Mucosa of stomach (tissue), 1 donor: ENCODE results near the gene COL23A1.

Experiments used
- H3K27me3 ChIP-seq: one replicate; pipeline ENCODE4 v1.7.0; 2013; ENCODE audit warnings: mild to moderate bottlenecking, low read length; ENCODE audit not compliant: control insufficient read depth, insufficient read depth
- H3K36me3 ChIP-seq: one replicate; pipeline ENCODE4 v1.7.0; 2013; ENCODE audit warnings: low read length; ENCODE audit not compliant: control insufficient read depth, insufficient read depth
- H3K4me1 ChIP-seq: one replicate; pipeline ENCODE4 v1.7.0; 2013; ENCODE audit warnings: mild to moderate bottlenecking, low read length; ENCODE audit not compliant: control insufficient read depth, insufficient read depth
- H3K4me3 ChIP-seq: one replicate; pipeline ENCODE4 v1.7.0; 2013; ENCODE audit warnings: low read length
- H3K9ac ChIP-seq: one replicate; pipeline ENCODE4 v1.7.0; 2013; ENCODE audit warnings: mild to moderate bottlenecking, low read length, moderate library complexity
- H3K9me3 ChIP-seq: one replicate; pipeline ENCODE4 v1.7.0; 2013; ENCODE audit warnings: mild to moderate bottlenecking, low read length, moderate library complexity; ENCODE audit not compliant: control insufficient read depth
- donor health status: Pancreatic carcinoma.

The COL23A1 gene

GRCh38 chr5:178564397-178564796, 25.8 kb downstream of the COL23A1 start:
- no peaks in the 10 kb centered on the region for H3K4me1 ChIP-seq
- no peaks in the 10 kb centered on the region for H3K9me3 ChIP-seq
- H3K27me3 ChIP-seq: peaks cover 8% of the 10 kb centered on the region
- H3K36me3 ChIP-seq: no peaks in the 10 kb centered on the region
- no peak overlapping the region for H3K9ac ChIP-seq
- H3K4me3 ChIP-seq: no peak overlapping the region

DNA sequence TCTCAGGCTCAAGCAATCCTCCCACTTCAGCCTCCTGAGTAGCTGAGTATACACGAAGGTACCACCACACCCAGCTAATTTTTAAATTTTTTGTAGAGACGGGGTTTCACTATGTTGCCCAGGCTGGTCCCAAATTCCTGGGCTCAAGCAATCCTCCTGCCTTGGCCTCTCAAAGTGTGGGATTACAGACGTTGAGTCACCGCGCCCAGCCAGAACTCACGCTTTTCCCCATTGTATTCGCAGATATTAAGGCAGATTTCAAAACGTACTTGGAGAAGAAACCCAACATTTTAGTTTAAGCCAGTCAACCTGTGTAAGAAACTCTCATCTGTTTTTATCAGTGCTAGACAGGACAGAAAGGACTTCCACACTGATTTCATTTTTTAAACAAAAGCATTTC, 26.6 kb downstream of the COL23A1 start:
- Histone ChIP-seq H3K9ac (no peak overlapping the region), H3K9me3 (no peaks in the 10 kb centered on the region), H3K36me3 (no peaks in the 10 kb centered on the region), H3K27me3 (peaks cover 8% of the 10 kb centered on the region), H3K4me3 (no peak overlapping the region), H3K4me1 (no peaks in the 10 kb centered on the region)

DNA sequence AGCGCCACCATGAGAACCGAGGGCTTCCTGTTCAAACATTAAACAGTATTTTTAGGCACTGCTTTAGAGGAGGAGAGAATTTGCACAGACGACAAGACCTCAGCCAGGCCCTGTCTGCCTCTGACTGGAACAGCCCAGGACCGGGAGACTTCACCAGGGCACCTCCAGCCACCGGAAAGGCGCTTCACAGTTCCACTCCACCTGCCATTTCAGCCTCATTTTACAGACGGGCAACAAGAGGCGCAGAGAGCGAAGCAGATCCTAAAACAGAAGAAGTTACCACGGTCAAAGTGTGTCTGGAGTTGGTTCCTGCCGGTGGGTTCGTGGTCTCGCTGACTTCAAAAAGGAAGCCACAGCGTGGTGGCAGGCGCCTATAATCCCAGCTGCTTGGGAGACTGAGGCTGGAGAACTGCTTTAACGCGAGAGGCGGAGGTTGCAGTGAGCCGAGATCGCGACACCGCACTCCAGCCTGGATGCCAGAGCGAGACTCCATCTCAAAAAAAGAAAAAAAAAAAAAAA, 28.4 kb downstream of the COL23A1 start:
- H3K4me3 ChIP-seq: no peak overlapping the region
- H3K4me1 ChIP-seq: no peaks in the 10 kb centered on the region
- H3K36me3 ChIP-seq: no peaks in the 10 kb centered on the region
- H3K27me3 ChIP-seq: peaks cover 8% of the 10 kb centered on the region
- H3K9me3 ChIP-seq: no peaks in the 10 kb centered on the region
- no peak overlapping the region for H3K9ac ChIP-seq

- H3K27me3 ChIP-seq: peaks cover 8% of the 10 kb centered on the region
- H3K9me3 ChIP-seq: no peaks in the 10 kb centered on the region
- H3K4me3 ChIP-seq: no peak overlapping the region
- no peak overlapping the region for H3K9ac ChIP-seq
- H3K4me1 ChIP-seq: no peaks in the 10 kb centered on the region
- H3K36me3 ChIP-seq: no peaks in the 10 kb centered on the region
Observed at GRCh38 chr5:178560911-178561310, 29.3 kb downstream of the COL23A1 start.

GRCh38 chr5:178557416-178557815, 32.8 kb downstream of the COL23A1 start:
- Histone ChIP-seq H3K4me3 (no peak overlapping the region), H3K36me3 (no peaks in the 10 kb centered on the region), H3K27me3 (no peaks in the 10 kb centered on the region), H3K9ac (no peak overlapping the region), H3K9me3 (no peaks in the 10 kb centered on the region), H3K4me1 (no peaks in the 10 kb centered on the region)

- no peaks in the 10 kb centered on the region for H3K4me1 ChIP-seq
- H3K9me3 ChIP-seq: no peaks in the 10 kb centered on the region
- H3K27me3 ChIP-seq: no peaks in the 10 kb centered on the region
- H3K36me3 ChIP-seq: no peaks in the 10 kb centered on the region
- H3K9ac ChIP-seq: no peak overlapping the region
- H3K4me3 ChIP-seq: no peak overlapping the region
Observed at GRCh38 chr5:178555771-178556211, 34.4 kb downstream of the COL23A1 start.

DNA sequence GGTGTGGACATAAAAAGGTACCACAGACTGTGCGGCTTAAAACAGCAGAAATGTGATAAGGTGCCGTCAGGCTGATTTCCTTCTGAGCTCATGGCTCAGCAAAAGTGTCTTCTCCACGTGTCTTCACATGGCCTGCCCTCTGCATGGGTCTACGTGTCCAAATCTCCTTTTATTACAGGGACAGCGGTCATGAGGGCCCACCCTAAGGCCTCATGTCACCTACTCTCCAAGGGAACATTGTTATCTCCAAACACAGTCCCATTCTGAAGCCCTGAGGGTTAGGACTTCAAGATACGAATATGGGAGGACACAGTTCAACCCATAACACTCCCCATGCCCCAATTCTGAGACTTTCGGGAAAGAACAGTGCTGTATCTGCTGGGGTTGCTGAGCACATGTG, 35.2 kb downstream of the COL23A1 start:
- Histone ChIP-seq H3K9ac (no peak overlapping the region), H3K4me3 (no peak overlapping the region), H3K27me3 (no peaks in the 10 kb centered on the region), H3K9me3 (no peaks in the 10 kb centered on the region), H3K4me1 (no peaks in the 10 kb centered on the region), H3K36me3 (no peaks in the 10 kb centered on the region)

DNA sequence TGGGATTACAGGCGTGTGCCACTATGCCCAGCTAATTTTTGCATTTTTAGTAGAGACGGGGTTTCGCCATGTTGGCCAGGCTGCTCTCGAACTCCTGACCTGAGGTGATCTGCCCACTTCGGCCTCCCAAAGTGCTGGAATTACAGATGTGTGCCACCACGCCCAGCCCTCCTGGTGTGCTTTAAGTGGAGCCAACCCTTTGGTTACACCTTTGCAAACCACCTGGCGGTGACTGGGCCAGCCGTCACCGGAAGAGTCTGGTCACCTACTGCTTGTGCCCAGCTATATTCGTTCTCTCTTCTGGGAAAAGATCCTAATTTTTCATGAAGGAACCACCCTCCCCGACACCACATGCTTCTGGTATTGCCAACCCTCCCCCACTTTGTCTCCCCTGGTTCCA, 35.9 kb downstream of the COL23A1 start:
- H3K27me3 ChIP-seq: no peaks in the 10 kb centered on the region

GRCh38 chr5:178553517-178553916, 36.7 kb downstream of the COL23A1 start:
- no peaks in the 10 kb centered on the region for H3K4me1 ChIP-seq
- no peaks in the 10 kb centered on the region for H3K9me3 ChIP-seq
- H3K27me3 ChIP-seq: no peaks in the 10 kb centered on the region
- no peak overlapping the region for H3K9ac ChIP-seq
- H3K36me3 ChIP-seq: no peaks in the 10 kb centered on the region
- H3K4me3 ChIP-seq: no peak overlapping the region

More for the DNA sequence above, 35.9 kb downstream of the COL23A1 start:
- no peak overlapping the region for H3K4me3 ChIP-seq
- H3K9ac ChIP-seq: no peak overlapping the region
- no peaks in the 10 kb centered on the region for H3K4me1 ChIP-seq
- H3K36me3 ChIP-seq: no peaks in the 10 kb centered on the region
- no peaks in the 10 kb centered on the region for H3K9me3 ChIP-seq

DNA sequence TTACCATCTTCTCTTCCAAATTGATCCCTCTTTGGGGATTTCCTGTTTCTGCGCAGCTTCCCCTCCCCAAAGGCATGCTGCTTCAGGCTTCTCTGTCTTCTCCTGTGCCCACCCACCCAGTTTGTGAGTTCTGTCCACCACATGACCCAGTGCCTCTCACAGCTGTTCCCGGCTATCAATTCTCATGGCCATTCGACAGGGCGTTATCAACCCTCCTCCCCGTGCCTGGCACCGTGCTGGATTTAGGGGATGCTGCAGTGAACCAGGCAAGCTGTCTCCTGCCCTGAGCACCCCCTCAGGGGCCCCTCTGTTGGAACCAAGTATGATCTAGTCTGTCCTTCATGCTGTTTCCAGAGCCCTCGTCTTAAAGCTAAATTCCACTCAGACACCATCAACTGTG, 38.7 kb downstream of the COL23A1 start:
- no peaks in the 10 kb centered on the region for H3K9me3 ChIP-seq
- H3K4me1 ChIP-seq: no peaks in the 10 kb centered on the region
- no peaks in the 10 kb centered on the region for H3K27me3 ChIP-seq
- H3K9ac ChIP-seq: no peak overlapping the region
- no peaks in the 10 kb centered on the region for H3K36me3 ChIP-seq
- no peak overlapping the region for H3K4me3 ChIP-seq

DNA sequence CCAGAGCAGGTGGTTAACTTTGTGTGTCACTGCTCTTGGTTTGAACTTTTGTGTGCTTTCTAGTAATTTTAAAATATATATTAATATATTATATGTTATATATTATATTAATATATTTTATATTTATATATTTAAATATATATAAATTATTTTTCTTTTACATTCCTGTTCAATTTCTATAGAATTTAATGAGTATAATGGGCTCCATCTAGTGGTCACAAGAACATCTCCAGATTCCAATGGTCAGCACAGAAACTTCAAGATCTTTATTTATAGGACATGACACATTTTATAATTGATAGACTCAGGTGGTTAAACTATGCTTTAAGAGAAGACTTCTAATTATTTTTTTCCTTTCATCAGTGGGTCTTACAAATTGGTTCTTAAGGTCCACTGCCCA, 39.1 kb downstream of the COL23A1 start:
- H3K9me3 ChIP-seq: no peaks in the 10 kb centered on the region
- no peak overlapping the region for H3K9ac ChIP-seq
- H3K4me1 ChIP-seq: no peaks in the 10 kb centered on the region
- no peaks in the 10 kb centered on the region for H3K27me3 ChIP-seq
- no peaks in the 10 kb centered on the region for H3K36me3 ChIP-seq
- H3K4me3 ChIP-seq: no peak overlapping the region

DNA sequence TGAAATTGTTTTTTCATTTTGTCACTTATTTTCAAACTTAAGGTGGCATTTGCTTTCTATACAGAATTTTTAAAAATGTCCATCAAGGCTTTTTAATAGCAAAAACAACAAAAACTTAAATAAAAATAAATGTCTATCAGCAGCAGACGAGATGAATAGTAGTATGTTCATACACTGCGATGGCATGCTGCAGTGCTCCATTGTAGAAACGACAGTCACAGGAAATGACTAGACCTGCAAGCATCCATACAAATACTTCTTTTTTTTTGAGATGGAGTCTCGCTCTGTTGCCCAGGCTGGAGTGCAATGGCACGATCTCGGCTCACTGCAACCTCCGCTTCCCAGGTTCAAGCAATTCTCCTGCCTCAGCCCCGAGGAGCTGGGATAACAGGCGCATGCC, 41.4 kb downstream of the COL23A1 start:
- Histone ChIP-seq H3K9me3 (no peaks in the 10 kb centered on the region), H3K9ac (no peak overlapping the region), H3K27me3 (no peaks in the 10 kb centered on the region), H3K4me1 (no peaks in the 10 kb centered on the region), H3K4me3 (no peak overlapping the region), H3K36me3 (no peaks in the 10 kb centered on the region)

GRCh38 chr5:178547753-178548415, 42.3 kb downstream of the COL23A1 start:
- Histone ChIP-seq H3K4me3 (no peak overlapping the region), H3K9me3 (no peaks in the 10 kb centered on the region), H3K4me1 (no peaks in the 10 kb centered on the region), H3K27me3 (no peaks in the 10 kb centered on the region), H3K9ac (no peak overlapping the region), H3K36me3 (no peaks in the 10 kb centered on the region)
